ENCODE results near the gene STIP1.

GRCh38 chr11:64249563-64250414 lies 63.8 kb downstream of the STIP1 start:
- TF ChIP-seq CTCF (IDR thresholded peaks at IDR 0.05) (no peak), POLR2A (IDR thresholded peaks at IDR 0.05) (no peak)
